Measurements from ENCODE around the gene PSMC4.

Gene PSMC4

GRCh38 chr19:39971380-39972035 lies 543 bp downstream of the PSMC4 start:
- Histone ChIP-seq H4K8ac (ENCODE audit: low read length) (peak overlapping the region; percentile 35), H3K79me1 (replicated peaks; ENCODE audit: low read length, poor library complexity, severe bottlenecking) (peaks cover 15% of the 10 kb centered on the region), H2BK15ac (ENCODE audit: low read depth, poor library complexity, severe bottlenecking) (no peak overlapping the region), H2BK5ac (ENCODE audit: low read depth, low read length, poor library complexity, severe bottlenecking) (no peak overlapping the region), H2BK12ac (ENCODE audit: low read length in 2 of 2) (no peak overlapping the region), H3K18ac (ENCODE audit: low read depth in 1 of 2, low read length in 2 of 2) (peak overlapping the region in 1 of 2 experiments; percentile 80), H3K4me2 (ENCODE audit: low read length, poor library complexity, severe bottlenecking) (peak overlapping the region; percentile 93), H3K27me3 (ENCODE audit: control insufficient read depth in 1 of 2, insufficient read depth in 1 of 2, low read length in 2 of 2) (no peaks in the 10 kb centered on the region), H3K4me3 (ENCODE audit: insufficient read depth in 1 of 2, low read depth in 1 of 2, low read length in 2 of 2) (peak overlapping the region; percentile 74 to 94), H3K23ac (ENCODE audit: low read length in 2 of 2) (no peak overlapping the region), H2AFZ (ENCODE audit: low read depth, low read length) (no peak overlapping the region), H3K4ac (ENCODE audit: low read depth in 1 of 2, low read length in 2 of 2) (peak overlapping the region in 1 of 2 experiments; percentile 78), H3K36me3 (ENCODE audit: control insufficient read depth in 1 of 2, insufficient read depth in 2 of 2, low read depth in 1 of 2, low read length in 2 of 2) (peaks cover 23 to 40% of the 10 kb centered on the region in 2 experiments), H3K14ac (ENCODE audit: low read length in 2 of 2) (peak overlapping the region in 1 of 2 experiments; percentile 72), H2AK5ac (ENCODE audit: low read length, severe bottlenecking) (peak overlapping the region; percentile 37), H2BK120ac (ENCODE audit: low read depth, low read length) (no peak overlapping the region), H4K91ac (ENCODE audit: low read length) (no peak overlapping the region), H3K27ac (ENCODE audit: low read length, poor library complexity, severe bottlenecking) (no peak overlapping the region), H3K9ac (ENCODE audit: low read length) (peak overlapping the region; percentile 100), H3K4me1 (ENCODE audit: control insufficient read depth, insufficient read depth, low read depth, low read length) (peaks cover 11% of the 10 kb centered on the region), H3K9me3 (ENCODE audit: control insufficient read depth, low read length) (no peaks in the 10 kb centered on the region)
- under 1% methylated on average over 21 of the region's 21 CpGs for WGBS
- DNase-seq, result peak; percentile 14

- H3K14ac ChIP-seq (ENCODE audit: low read length in 2 of 2), result no peak overlapping the region
- H2AFZ ChIP-seq (ENCODE audit: low read depth, low read length), result no peak overlapping the region
- H3K4me1 ChIP-seq (ENCODE audit: control insufficient read depth, insufficient read depth, low read depth, low read length), result peaks cover 10% of the 10 kb centered on the region
- H3K79me1 ChIP-seq (replicated peaks; ENCODE audit: low read length, poor library complexity, severe bottlenecking), result peaks cover 30% of the 10 kb centered on the region
- H2BK120ac ChIP-seq (ENCODE audit: low read depth, low read length), result no peak overlapping the region
- H2BK15ac ChIP-seq (ENCODE audit: low read depth, poor library complexity, severe bottlenecking), result no peak overlapping the region
- no peak overlapping the region for H3K4me2 ChIP-seq (ENCODE audit: low read length, poor library complexity, severe bottlenecking)
- DNase-seq, result no peak
- H4K8ac ChIP-seq (ENCODE audit: low read length), result no peak overlapping the region
- H3K9ac ChIP-seq (ENCODE audit: low read length), result no peak overlapping the region
- no peak overlapping the region for H2BK12ac ChIP-seq (ENCODE audit: low read length in 2 of 2)
- no peak overlapping the region for H3K18ac ChIP-seq (ENCODE audit: low read depth in 1 of 2, low read length in 2 of 2)
- no peak overlapping the region for H2BK5ac ChIP-seq (ENCODE audit: low read depth, low read length, poor library complexity, severe bottlenecking)
- H3K9me3 ChIP-seq (ENCODE audit: control insufficient read depth, low read length), result no peaks in the 10 kb centered on the region
- no peaks in the 10 kb centered on the region for H3K27me3 ChIP-seq (ENCODE audit: control insufficient read depth in 1 of 2, insufficient read depth in 1 of 2, low read length in 2 of 2)
- H3K27ac ChIP-seq (ENCODE audit: low read length, poor library complexity, severe bottlenecking), result no peak overlapping the region
- no peak overlapping the region for H4K91ac ChIP-seq (ENCODE audit: low read length)
- H3K4me3 ChIP-seq (ENCODE audit: insufficient read depth in 1 of 2, low read depth in 1 of 2, low read length in 2 of 2), result no peak overlapping the region
- no peak overlapping the region for H2AK5ac ChIP-seq (ENCODE audit: low read length, severe bottlenecking)
- H3K4ac ChIP-seq (ENCODE audit: low read depth in 1 of 2, low read length in 2 of 2), result no peak overlapping the region
- H3K36me3 ChIP-seq (ENCODE audit: control insufficient read depth in 1 of 2, insufficient read depth in 2 of 2, low read depth in 1 of 2, low read length in 2 of 2), result peaks cover 45 to 67% of the 10 kb centered on the region in 2 experiments
- H3K23ac ChIP-seq (ENCODE audit: low read length in 2 of 2), result no peak overlapping the region
- WGBS, result over 99% methylated on average over 22 of the region's 24 CpGs
Measured at GRCh38 chr19:39974377-39975155, 3.6 kb downstream of the PSMC4 start.

- Histone ChIP-seq H3K23ac (ENCODE audit: low read length in 2 of 2) (no peak overlapping the region), H3K4me2 (ENCODE audit: low read length, poor library complexity, severe bottlenecking) (no peak overlapping the region), H2BK12ac (ENCODE audit: low read length in 2 of 2) (no peak overlapping the region), H3K79me1 (replicated peaks; ENCODE audit: low read length, poor library complexity, severe bottlenecking) (peaks cover 29% of the 10 kb centered on the region), H3K36me3 (ENCODE audit: control insufficient read depth in 1 of 2, insufficient read depth in 2 of 2, low read depth in 1 of 2, low read length in 2 of 2) (peaks cover 42 to 60% of the 10 kb centered on the region in 2 experiments), H3K18ac (ENCODE audit: low read depth in 1 of 2, low read length in 2 of 2) (no peak overlapping the region), H4K8ac (ENCODE audit: low read length) (no peak overlapping the region), H2BK15ac (ENCODE audit: low read depth, poor library complexity, severe bottlenecking) (no peak overlapping the region), H2AK5ac (ENCODE audit: low read length, severe bottlenecking) (no peak overlapping the region), H3K9me3 (ENCODE audit: control insufficient read depth, low read length) (peaks cover 34% of the 10 kb centered on the region), H3K9ac (ENCODE audit: low read length) (no peak overlapping the region), H3K4me1 (ENCODE audit: control insufficient read depth, insufficient read depth, low read depth, low read length) (no peaks in the 10 kb centered on the region), H3K4me3 (ENCODE audit: insufficient read depth in 1 of 2, low read depth in 1 of 2, low read length in 2 of 2) (no peak overlapping the region), H3K4ac (ENCODE audit: low read depth in 1 of 2, low read length in 2 of 2) (no peak overlapping the region), H3K27me3 (ENCODE audit: control insufficient read depth in 1 of 2, insufficient read depth in 1 of 2, low read length in 2 of 2) (no peaks in the 10 kb centered on the region), H2BK5ac (ENCODE audit: low read depth, low read length, poor library complexity, severe bottlenecking) (no peak overlapping the region), H2AFZ (ENCODE audit: low read depth, low read length) (no peak overlapping the region), H4K91ac (ENCODE audit: low read length) (no peak overlapping the region), H2BK120ac (ENCODE audit: low read depth, low read length) (no peak overlapping the region), H3K14ac (ENCODE audit: low read length in 2 of 2) (no peak overlapping the region), H3K27ac (ENCODE audit: low read length, poor library complexity, severe bottlenecking) (no peak overlapping the region)
- no peak for DNase-seq
- WGBS, result no CpG with 5 or more reads among the region's 1 CpG
Measured at GRCh38 chr19:39982883-39983282, 11.9 kb downstream of the PSMC4 start.

- no peak overlapping the region for H2BK5ac ChIP-seq (ENCODE audit: low read depth, low read length, poor library complexity, severe bottlenecking)
- no peak overlapping the region for H2BK120ac ChIP-seq (ENCODE audit: low read depth, low read length)
- H2AFZ ChIP-seq (ENCODE audit: low read depth, low read length), result no peak overlapping the region
- H4K91ac ChIP-seq (ENCODE audit: low read length), result no peak overlapping the region
- no peak overlapping the region for H3K4ac ChIP-seq (ENCODE audit: low read depth in 1 of 2, low read length in 2 of 2)
- 100% methylated on average over 4 of the region's 5 CpGs for WGBS
- H3K27me3 ChIP-seq (ENCODE audit: control insufficient read depth in 1 of 2, insufficient read depth in 1 of 2, low read length in 2 of 2), result no peaks in the 10 kb centered on the region
- no peak overlapping the region for H3K4me3 ChIP-seq (ENCODE audit: insufficient read depth in 1 of 2, low read depth in 1 of 2, low read length in 2 of 2)
- DNase-seq, result no peak
- peaks cover 34% of the 10 kb centered on the region for H3K9me3 ChIP-seq (ENCODE audit: control insufficient read depth, low read length)
- H2BK12ac ChIP-seq (ENCODE audit: low read length in 2 of 2), result no peak overlapping the region
- no peak overlapping the region for H3K18ac ChIP-seq (ENCODE audit: low read depth in 1 of 2, low read length in 2 of 2)
- H3K4me1 ChIP-seq (ENCODE audit: control insufficient read depth, insufficient read depth, low read depth, low read length), result no peaks in the 10 kb centered on the region
- H3K27ac ChIP-seq (ENCODE audit: low read length, poor library complexity, severe bottlenecking), result no peak overlapping the region
- H3K79me1 ChIP-seq (replicated peaks; ENCODE audit: low read length, poor library complexity, severe bottlenecking), result peaks cover 21% of the 10 kb centered on the region
- no peak overlapping the region for H2AK5ac ChIP-seq (ENCODE audit: low read length, severe bottlenecking)
- no peak overlapping the region for H3K4me2 ChIP-seq (ENCODE audit: low read length, poor library complexity, severe bottlenecking)
- no peak overlapping the region for H2BK15ac ChIP-seq (ENCODE audit: low read depth, poor library complexity, severe bottlenecking)
- H3K14ac ChIP-seq (ENCODE audit: low read length in 2 of 2), result no peak overlapping the region
- peaks cover 33 to 51% of the 10 kb centered on the region in 2 experiments for H3K36me3 ChIP-seq (ENCODE audit: control insufficient read depth in 1 of 2, insufficient read depth in 2 of 2, low read depth in 1 of 2, low read length in 2 of 2)
- H3K23ac ChIP-seq (ENCODE audit: low read length in 2 of 2), result no peak overlapping the region
- no peak overlapping the region for H3K9ac ChIP-seq (ENCODE audit: low read length)
- H4K8ac ChIP-seq (ENCODE audit: low read length), result no peak overlapping the region
Measured at GRCh38 chr19:39983695-39984300, 12.8 kb downstream of the PSMC4 start.
